Natural killer cell (primary cell): ENCODE data around the gene SPOCK2. TPM values are rescaled to one million over a fixed set of nuclear protein-coding genes. Genes with fewer than 3 reads are reported as not detected.

Experiments
- ATAC-seq, 3 donors: fragments of 150-1000 bp in 2 of 3; fragments of 200-7000 bp in 1 of 3; cut with Tn5 transposase; 1 replicate in 1 of 3; 2 replicates in 2 of 3; pipeline ENCODE4 v1.10.0; 2021; ENCODE audit warnings: mild to moderate bottlenecking in 2 of 3, moderate library complexity in 2 of 3
- DNase-seq, 2 donors: peaks; one replicate each; pipeline versions ENCODE4 v3.0.0 to v3.0.0-alpha.2; 2013 to 2021; ENCODE audit warnings: mixed read lengths in 1 of 2
- H3K27ac ChIP-seq: one replicate; pipeline ENCODE4 v1.5.1; 2013; ENCODE audit warnings: mild to moderate bottlenecking, low read length
- H3K27me3 ChIP-seq: one replicate; pipeline ENCODE4 v1.6.1; 2013; ENCODE audit warnings: low read length; ENCODE audit not compliant: control insufficient read depth, insufficient read depth
- H3K36me3 ChIP-seq: one replicate; pipeline ENCODE4 v1.6.1; 2013; ENCODE audit warnings: low read length; ENCODE audit not compliant: control insufficient read depth, insufficient read depth
- H3K4me1 ChIP-seq: one replicate; pipeline ENCODE4 v1.6.1; 2013; ENCODE audit warnings: low read length; ENCODE audit not compliant: control insufficient read depth, insufficient read depth
- H3K4me3 ChIP-seq: one replicate; pipeline ENCODE4 v1.5.1; 2013; ENCODE audit warnings: low read length
- H3K9me3 ChIP-seq: one replicate; pipeline ENCODE4 v1.6.1; 2013; ENCODE audit warnings: low read length; ENCODE audit not compliant: control insufficient read depth, insufficient read depth
- H3K27ac Mint-ChIP-seq, 2 donors: one replicate each; pipeline ENCODE4 v1.8.0; 2022; ENCODE audit warnings: mild to moderate bottlenecking in 2 of 2, mixed read lengths in 2 of 2, moderate library complexity in 1 of 2
- H3K27me3 Mint-ChIP-seq, 2 donors: one replicate each; pipeline ENCODE4 v1.8.0; 2022; ENCODE audit warnings: low read depth in 2 of 2, mixed read lengths in 2 of 2
- H3K36me3 Mint-ChIP-seq: one replicate; pipeline ENCODE4 v1.8.0; 2022; ENCODE audit warnings: mixed read lengths
- H3K4me1 Mint-ChIP-seq, 2 donors: one replicate each; pipeline ENCODE4 v1.8.0; 2022; ENCODE audit warnings: mixed read lengths in 2 of 2
- H3K4me3 Mint-ChIP-seq: one replicate; pipeline ENCODE4 v1.8.0; 2022; ENCODE audit warnings: mild to moderate bottlenecking, moderate library complexity, mixed read lengths
- H3K9me3 Mint-ChIP-seq, 2 donors: one replicate each; pipeline ENCODE4 v1.8.0; 2022; ENCODE audit warnings: mixed read lengths in 2 of 2
- CTCF ChIP-seq: fragments of 200-600 bp; IDR thresholded peaks from one replicate; pipeline ENCODE4 v1.8.0; 2022; ENCODE audit warnings: antibody characterized with exemption
- WGBS: methylation state at CpG from one replicate; pipeline ENCODE4 v1.1.7; 2013; ENCODE audit warnings: missing lambda C conversion rate; ENCODE audit not compliant: insufficient coverage; 5-methylcytosine and 5-hydroxymethylcytosine counted together
- intact Hi-C: fragments of 100-400 bp; cut with micrococcal nuclease; formaldehyde crosslinking; loops from one replicate; pipeline ENCODE4 v1.14.2; 2022
- total RNA-seq, 4 donors: library from RNA; stranded (reverse); fragments of 120-200 nt in 1 of 4; gene quantifications; one replicate each; pipeline versions ENCODE4 v1.2.3 to v1.2.4, GENCODE V29; 2013 to 2022

SPOCK2 gene
- total RNA-seq, 3 donors from 2014 or later (not counting 1 experiment from before 2014, with no cell fraction given), result 258 to 329 (median 293) TPM

GRCh38 chr10:72045586-72045985 is 42.8 kb downstream of the SPOCK2 start:
- Mint-ChIP-seq H3K27me3 (no peaks in the 10 kb centered on the region), H3K9me3 (peaks cover 0 to 3% of the 10 kb centered on the region in 2 donors), H3K27ac (no peak overlapping the region), H3K36me3 (no peaks in the 10 kb centered on the region), H3K4me1 (peaks cover 6 to 7% of the 10 kb centered on the region in 2 donors), H3K4me3 (no peak overlapping the region)
- Histone ChIP-seq H3K4me3 (no peak overlapping the region), H3K36me3 (no peaks in the 10 kb centered on the region), H3K4me1 (no peaks in the 10 kb centered on the region), H3K27ac (no peak overlapping the region), H3K27me3 (no peaks in the 10 kb centered on the region), H3K9me3 (peaks cover 4% of the 10 kb centered on the region)
- TF ChIP-seq CTCF, result no peak
- DNase-seq, result no peak
- no CpG with 5 or more reads among the region's 2 CpGs for WGBS
- intact Hi-C loops, result loop anchor here (5.0 kb wide), 1 partner anchor 42 kb away; the partner anchor contains the start of gene SPOCK2
- ATAC-seq, result no peak

DNA sequence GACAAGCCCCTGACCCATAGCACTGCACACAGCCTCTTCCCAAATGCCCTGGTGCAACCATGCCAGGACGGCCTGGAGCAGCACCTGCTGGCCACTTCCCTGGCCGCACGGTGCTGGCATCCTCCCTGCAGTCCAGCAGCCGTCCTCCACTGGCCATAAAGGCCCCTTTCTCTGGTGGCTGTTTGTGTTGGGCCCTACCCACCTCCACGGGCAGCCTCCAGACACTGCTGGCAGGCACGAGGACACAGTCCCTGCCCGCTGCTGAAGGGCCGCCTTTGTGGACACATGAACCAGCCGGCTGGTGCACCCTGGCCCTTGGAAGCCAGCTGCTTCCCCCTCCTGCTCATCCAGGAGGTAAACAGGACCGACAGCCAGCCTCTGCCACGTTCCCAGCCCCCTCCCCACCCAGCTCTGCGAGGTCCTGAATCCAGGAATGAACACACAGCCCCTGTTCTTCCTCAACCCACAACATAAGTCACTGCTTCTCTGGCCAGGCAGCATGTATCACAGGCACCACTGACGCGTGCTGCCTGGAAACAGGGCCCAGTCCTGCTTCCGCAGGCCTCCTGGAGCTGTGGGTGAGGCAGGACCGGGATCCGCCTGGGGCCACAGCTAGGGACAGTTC is 43.8 kb downstream of the SPOCK2 start:
- Histone ChIP-seq H3K9me3 (peaks cover 2% of the 10 kb centered on the region), H3K27me3 (no peaks in the 10 kb centered on the region), H3K36me3 (no peaks in the 10 kb centered on the region), H3K4me1 (no peaks in the 10 kb centered on the region), H3K27ac (no peak overlapping the region), H3K4me3 (no peak overlapping the region)
- H3K27ac Mint-ChIP-seq, result no peak overlapping the region
- H3K36me3 Mint-ChIP-seq, result no peaks in the 10 kb centered on the region
- peaks cover 6 to 7% of the 10 kb centered on the region in 2 donors for H3K4me1 Mint-ChIP-seq
- no peak for TF ChIP-seq CTCF
- H3K4me3 Mint-ChIP-seq, result no peak overlapping the region
- intact Hi-C loops, result loop anchor here (5.0 kb wide), 1 partner anchor 43 kb away; the partner anchor contains the start of gene SPOCK2
- 87% methylated on average over 17 of the region's 17 CpGs for WGBS
- DNase-seq, result no peak
- H3K9me3 Mint-ChIP-seq, result peaks cover 0 to 3% of the 10 kb centered on the region in 2 donors
- no peak for ATAC-seq
- no peaks in the 10 kb centered on the region for H3K27me3 Mint-ChIP-seq

- Histone ChIP-seq H3K4me3 (no peak overlapping the region), H3K4me1 (no peaks in the 10 kb centered on the region), H3K36me3 (no peaks in the 10 kb centered on the region), H3K27ac (no peak overlapping the region), H3K9me3 (no peaks in the 10 kb centered on the region), H3K27me3 (no peaks in the 10 kb centered on the region)
- Mint-ChIP-seq H3K4me1 (peaks cover 0 to under 1% of the 10 kb centered on the region in 2 donors), H3K27me3 (no peaks in the 10 kb centered on the region), H3K27ac (no peak overlapping the region), H3K36me3 (no peaks in the 10 kb centered on the region), H3K4me3 (no peak overlapping the region), H3K9me3 (no peaks in the 10 kb centered on the region)
- intact Hi-C loops, result no loop called here
- ATAC-seq (no peak), DNase-seq (no peak)
- TF ChIP-seq CTCF, result no peak
- 88% methylated on average over 10 of the region's 10 CpGs for WGBS
Measured at GRCh38 chr10:72043016-72043834, 45.1 kb downstream of the SPOCK2 start.
